ENCODE data around the gene SLC18B1.

The SLC18B1 gene

DNA sequence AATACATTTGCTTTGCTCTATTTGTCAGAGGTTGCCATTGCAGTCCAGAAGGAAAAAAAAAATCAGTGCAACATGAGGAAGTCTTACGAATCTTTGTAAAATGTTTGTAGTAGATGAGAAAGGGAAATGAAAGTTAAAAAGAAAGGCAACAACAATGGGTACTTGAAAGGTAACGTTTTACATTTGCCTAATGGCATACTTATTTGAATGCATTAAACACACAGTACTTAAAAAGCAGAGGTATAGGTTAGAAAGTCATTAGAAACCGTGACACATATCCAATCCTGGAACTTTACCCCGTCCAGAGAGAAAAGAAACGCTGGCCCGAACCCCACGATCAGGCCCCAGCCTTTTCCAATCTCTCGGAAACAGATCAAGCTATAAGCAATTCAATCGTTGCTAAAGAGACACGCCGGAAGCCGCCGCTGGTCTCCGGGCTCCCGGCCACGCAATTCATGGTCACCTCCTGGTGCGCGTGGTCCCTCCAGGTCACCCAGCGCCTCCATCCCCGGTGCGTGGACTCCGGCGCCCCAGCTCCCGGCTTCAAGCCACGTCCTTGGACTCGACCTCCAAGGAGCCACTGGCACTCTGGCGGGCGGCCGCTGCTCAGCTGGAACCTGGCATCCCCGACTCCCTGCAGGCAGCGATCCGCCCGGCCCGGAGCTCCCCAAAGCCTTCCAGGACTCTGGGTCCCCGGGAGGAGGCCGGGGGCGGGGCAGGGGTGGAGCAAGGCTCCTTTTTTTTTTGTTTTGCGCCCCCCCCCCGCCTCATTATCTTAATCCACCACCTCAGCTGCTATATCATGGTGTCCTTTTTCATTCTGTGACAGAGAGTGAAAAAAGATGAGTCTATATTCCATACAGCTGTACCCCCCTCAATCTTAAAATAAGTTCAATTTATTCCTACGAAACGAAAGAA is at the start of gene SLC18B1:
SLC18B1 (minus strand) TSS at position 687 of the 918 bp plus-strand sequence; CDS start at position 506, 181 bp downstream.
- DNase-seq: peak; percentile 67 to 74

DNA sequence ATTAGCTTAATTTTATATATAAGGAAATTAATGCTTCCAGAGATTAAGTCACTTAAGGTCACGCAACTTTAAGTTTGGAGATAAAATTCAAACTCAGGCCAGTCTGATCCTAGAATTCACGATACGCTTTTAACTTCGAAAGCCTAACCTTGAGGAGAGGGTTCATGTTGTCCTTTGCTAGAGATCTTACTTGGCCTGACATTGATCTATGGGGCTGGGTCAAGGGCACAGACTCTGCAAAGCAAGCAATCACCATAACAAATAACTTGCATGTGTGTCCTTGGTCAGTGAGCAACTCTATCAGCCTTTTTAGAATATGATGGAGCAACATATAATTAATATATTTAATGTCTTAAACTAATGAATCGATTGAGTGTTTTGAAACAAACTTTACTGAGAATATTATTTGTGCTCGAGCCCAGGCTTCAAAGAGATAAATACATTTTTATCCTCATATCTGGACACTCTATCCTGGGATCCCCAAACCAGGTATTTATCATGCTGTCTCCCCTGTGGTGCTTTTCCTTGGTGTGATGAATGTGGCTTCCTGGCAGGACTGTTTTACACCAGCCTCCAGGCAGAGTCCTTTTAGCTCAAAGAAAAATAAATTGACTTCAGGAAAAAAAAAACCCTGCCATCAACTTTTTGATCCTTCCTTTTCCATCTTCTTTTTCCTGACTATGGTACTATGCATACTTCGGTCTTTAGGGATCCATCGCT is 45.0 kb upstream of the SLC18B1 start:
- no peak for DNase-seq

DNA sequence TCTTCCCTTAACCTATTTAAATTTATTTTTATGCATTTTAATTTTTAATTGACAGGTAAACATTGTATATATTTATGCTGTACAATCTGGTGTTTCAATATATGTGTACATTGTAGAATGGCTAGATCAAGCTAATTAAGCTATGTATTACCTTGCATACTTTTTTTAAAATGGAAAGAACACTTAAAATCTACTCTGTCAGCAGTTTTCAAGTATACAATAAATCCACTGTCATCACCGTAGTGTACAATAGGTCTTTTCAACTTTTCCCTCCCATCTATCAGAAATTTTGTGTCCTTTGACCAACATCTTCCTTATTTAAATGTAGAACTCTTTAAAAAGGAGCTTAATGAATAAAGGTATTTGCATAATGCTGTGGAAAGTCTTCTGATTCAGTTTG is 43.5 kb upstream of the SLC18B1 start:
- no peak for DNase-seq

DNA sequence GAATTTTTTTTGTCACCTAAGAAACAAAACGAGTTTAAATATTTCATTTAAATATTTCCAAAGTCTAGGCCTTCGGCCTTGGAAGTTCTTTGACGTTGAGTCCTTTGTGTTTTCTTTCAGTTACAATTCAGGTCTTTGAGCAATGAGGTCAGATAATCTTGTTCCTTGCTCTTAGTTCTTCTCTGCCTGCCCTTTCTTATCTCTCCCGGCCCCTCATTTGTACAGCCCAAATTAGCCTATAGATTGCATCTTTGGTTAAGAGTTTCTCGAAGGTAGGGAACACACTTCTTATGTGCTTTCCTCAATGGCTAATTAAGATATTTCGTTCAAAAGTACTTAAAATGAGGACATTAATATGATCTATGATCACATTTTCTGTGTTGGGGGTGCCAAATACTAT is 34.5 kb upstream of the SLC18B1 start:
- DNase-seq: no peak

DNA sequence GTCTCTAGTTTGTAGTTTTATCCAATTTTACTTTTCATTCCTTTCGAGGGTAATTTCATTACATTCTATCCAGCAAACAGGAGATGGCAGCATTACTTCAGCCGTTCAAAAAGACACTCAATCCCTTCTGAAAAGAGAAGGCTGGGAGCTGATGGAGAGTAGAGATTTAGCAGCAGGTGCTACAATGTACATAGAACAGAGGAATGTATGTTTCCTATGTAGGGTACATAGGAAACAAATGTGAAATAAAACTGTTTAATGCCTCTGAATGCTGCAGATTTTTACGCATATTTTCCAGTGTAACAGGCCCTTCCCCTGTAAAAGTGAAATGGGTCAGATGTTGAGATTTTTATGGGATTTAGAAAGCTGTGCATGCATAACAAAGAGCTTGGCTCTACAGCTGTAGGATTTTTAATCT is 31.9 kb upstream of the SLC18B1 start:
- no peak for DNase-seq

DNA sequence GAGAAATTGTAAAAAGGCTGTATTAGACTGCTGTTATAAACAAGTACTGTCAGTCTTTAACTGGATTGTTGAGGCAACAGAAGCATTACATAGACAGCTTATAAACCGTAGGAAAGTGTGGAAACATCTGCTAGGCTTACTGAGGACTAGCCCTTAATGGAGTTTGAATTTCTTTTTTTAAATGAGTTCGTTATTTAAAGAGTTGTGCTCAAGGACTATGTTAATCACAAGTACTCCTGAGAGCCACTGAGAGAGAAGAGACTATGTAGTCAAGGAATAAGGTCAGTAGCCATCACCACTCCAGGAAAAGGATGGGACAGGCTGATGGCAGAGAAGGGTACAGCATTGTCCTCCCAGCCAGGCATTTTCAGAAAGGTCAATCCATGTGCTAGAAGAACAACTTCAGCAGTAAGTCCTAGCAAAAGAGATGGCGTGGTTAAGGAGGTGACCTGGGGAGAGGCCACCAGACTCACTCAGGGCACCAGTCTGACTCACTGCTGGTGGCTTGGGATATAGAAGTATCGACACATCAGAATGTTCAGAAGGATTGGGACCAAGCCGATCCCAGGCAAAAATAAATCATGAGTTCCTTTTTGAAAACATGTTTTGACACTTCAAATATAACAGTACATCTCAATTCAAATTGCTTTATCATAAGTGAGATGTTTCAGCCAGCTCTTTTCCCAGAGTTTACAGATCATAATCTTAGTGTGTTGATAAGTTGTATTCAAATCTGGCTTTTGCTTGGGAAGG is 22.4 kb upstream of the SLC18B1 start:
- peak; percentile 28 to 33 for DNase-seq

DNA sequence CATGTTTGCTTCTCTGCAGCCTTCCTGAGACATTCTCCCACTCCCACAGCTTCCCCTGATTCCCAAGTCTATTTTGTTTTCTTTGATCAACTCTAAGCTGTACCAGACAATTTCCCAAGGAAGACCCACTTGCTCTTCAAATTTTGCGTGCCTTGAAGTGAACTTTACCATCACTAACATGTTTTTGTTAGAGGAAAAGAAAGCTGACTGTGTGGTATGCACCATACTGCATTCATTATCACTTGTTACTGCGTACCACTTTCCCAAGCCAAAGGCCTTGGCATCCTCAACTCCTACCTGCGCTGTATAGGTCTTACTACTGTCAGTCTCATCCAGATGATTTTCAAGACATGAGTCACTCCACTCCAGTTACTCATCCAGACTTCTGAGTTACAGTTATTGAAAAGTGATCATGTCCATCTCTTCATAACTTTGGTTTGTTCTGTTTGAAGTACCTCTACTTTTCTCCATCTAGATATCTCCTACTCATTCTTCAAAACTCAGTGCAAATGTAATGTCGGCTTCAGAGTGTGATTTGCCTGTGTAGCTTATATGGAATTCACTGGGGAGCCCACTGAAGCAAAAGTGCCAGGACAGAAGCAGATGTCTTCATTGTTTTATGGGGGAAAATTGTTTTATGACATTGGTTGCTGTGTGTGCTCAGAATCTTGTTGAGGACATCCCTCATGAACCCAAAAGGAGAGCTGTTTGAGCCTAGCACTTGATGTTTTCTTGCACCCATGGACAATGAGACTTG is 21.1 kb upstream of the SLC18B1 start:
- DNase-seq: no peak

DNA sequence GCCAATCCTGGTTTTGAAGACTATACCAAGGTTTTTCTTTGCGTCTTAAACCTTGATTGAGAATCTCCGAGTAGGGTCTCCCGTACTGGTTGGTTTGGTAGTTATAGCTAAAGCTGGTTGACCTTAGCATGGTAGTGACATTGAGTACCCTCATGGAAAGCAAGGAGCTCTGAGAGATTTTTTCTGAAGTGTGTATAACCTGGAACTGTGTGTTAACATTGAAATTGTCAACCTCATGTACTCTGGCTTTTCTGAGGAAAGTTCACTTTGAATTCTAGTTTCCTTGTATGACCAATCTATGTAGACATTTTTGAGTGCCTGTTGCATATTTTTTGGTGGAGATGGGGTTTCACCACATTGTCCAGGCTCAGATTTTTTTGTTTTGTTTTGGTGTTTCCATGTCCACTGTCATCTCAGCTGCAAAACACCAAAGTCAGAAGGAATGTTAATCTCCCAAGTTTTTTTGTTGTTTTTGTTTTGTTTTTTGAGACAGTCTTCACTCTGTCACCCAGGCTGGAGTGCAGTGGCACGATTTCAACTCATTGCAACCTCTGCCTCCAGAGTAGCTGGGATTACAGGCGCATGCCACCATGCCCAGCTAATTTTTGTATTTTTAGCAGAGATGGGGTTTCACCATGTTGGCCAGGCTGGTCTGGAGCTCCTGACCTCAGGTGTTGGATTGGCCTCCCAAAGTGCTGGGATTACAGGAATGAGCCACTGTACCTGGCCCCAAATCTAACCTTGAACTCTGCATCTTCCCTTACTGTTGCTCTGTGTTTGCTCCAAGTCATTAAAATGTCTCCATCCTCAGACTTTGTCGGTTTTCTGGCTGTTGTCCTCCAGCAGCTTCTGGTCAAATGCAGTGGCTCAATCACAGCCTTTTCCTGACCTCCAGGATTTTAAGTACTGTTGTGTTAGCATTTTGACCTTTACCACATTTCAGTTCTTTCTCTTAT is 20.2 kb upstream of the SLC18B1 start:
- no peak for DNase-seq

DNA sequence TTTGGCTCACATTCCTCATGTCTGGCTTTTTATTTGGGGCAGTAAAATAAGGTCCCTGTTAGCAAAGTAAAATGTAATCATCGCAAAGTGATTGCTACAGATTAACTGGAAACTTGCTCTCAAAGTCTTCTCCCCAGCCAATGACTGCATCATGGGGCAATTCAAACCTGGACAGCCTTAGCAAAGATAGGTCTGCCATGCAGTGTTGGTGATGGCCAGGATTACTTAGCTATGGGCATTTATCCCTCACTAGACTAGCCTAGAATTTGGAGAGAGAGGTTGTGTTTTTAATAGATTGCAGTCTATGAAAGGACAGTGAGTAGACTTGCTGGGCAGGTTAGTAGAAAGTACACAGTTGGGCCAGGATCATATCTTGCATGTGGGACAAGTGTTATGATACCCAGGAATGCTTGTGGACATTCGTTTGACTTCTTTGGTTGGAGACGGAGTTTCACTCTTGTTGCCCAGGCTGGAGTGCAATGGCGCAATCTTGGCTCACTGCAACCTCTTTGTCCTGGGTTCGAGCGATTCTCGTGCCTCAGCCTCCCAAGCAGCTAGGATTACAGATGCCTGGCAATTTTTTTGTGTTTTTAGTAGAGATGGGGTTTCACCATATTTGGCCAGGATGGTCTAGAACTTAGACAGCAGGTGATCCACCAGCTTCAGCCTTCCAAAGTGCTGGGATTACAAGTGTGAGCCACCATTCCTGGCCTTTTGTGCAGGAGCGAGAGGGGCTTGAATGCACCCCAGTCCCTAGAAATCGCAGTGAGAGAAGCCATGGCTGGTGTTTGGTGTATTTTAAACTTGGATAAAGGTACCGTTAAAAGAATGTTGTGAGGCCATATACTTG is 19.3 kb upstream of the SLC18B1 start:
- peak in 1 of 2 donors; percentile 33 for DNase-seq

DNA sequence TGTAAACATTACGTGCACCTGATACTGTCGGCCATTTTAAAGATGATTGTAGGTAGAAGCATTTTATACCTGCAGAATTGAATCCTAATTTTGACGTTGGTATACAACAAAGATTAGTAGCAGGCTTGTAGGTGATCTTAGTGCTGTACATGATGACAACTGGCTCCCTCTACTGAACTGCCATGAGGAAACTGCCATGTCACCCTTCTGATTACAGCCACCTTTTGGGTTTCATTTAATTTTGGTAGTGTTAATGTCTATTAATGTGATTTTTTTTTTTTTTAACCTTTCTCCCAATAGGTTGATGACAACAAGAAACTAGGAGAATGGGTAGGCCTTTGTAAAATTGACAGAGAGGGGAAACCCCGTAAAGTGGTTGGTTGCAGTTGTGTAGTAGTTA is 18.2 kb upstream of the SLC18B1 start:
- DNase-seq: no peak

DNA sequence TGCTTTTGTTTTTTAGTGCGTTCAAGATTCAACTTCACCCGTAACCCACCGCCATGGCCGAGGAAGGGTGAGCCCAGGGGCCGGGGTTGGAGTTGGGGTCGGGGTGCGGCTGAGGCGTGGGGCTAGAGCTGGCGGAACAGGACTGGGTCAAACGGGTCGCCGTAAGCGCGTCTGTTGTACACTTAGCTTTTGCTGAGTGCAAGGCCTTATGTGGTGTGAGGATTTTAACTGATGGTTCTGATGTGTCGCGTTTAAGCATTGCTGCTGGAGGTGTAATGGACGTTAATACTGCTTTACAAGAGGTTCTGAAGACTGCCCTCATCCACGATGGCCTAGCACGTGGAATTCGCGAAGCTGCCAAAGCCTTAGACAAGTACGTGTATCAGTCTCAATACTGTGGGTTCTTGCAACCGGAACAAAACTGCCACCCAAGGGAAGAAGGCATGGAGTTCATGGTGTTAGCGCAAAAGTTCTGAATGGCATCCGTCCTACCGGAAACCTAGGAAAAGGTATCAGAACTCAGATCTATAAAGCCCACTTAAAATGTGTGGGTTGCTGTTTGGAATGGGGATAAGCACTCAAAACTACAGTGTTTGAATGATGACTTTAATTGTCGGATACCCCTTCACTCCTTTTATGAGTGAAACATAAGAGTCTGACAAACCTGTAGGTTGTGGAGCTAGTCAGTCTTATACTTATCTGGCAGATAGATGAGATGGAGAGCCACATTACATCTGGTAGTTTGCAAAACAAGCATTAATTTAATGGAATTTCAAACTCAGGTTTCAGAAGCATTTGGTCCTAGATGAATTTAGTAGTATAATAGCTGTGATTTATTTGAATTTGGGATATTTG is 16.5 kb upstream of the SLC18B1 start:
- DNase-seq: peak; percentile 32 to 55

DNA sequence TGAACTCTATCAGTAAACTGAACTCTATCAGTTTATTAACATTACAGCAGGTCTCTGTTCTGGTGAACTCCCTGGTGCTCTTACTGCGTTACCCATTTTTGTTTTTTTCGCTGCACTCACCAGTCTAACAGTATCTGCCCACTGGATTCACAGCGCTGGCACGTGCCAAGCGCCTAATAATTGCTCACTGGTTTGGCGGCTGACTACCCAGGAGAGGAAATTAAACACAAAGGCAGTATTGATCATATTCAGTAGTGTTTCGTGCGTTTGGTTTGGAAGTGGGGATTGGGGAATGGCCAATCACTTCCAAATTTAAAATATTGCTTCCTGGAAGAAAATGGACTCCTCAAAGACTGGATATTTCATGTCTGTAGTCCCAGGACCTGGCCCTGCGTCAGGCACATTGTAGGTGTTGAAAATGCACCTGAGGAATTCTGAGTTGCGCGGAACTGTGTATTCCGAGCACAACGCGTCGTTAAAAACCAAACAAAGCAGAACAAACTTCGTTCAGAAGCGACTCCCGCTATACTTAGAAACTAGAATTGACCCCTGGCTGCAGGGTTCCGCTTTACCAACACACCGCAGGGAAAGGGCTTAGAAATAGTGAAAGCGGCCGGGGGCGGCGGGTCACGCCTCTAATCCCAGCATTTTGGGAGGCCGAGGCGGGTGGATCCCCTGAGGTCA is 14.9 kb upstream of the SLC18B1 start:
- DNase-seq: peak; percentile 54 to 61

DNA sequence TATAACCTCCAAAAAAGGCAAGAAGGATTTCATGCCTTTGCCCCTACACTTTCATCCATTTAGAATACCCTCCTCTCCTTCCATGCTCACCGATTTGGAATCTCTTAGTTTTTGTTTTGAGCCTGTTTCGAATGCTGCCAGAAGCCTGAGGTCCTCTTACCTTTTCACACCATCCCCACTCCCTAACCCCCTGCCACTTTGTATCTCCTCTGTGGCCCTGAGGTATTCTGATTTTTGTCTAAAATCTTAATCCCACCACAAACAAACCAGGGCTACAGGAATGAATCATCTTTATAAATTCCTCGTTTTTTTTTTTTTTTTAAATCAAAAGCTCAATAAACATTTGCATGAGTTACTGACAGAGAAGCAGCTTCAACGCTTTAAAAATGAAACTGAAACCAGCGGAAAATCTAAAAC is 14.3 kb upstream of the SLC18B1 start:
- DNase-seq: no peak

DNA sequence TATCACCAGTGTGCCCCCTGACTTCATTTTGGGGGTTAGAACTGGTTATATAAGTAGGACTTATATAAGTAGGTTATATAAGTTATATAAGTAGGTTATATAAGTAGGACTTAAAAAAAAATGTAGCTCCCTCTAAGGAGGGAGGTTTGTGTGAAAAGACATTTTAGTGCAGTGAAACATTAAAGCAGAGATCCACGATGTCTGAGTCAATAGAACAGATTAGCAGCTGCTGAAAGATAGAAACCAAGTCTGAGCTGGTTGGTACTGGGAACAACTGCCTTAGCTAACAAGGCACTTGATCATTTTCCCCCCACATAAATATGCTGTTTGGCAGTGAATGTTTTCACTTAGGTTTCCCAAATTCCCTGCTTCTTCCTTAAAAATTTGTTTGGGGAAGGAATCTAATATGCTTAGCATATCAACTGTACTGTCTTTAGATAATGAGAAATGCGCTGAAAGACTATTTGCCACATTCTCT is 13.9 kb upstream of the SLC18B1 start:
- no peak for DNase-seq

DNA sequence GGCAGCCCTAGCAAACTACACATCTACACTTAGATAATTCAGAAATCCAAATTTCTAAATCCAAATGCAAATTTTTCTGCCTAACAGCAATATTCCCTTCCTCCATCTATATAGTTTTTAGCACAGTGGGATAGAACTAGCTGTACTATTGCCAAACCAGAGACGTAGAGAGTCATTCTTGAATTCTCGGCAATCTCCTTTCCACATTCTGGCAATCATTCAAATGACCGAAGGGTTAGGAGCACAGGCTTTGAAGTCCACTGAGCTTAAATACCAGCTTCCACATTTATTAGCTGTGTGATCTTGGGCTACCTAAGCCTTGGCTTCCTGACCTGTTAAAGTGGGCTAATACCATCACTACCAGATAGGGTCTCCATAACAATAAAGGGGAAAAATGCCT is 12.8 kb upstream of the SLC18B1 start:
- DNase-seq: no peak

DNA sequence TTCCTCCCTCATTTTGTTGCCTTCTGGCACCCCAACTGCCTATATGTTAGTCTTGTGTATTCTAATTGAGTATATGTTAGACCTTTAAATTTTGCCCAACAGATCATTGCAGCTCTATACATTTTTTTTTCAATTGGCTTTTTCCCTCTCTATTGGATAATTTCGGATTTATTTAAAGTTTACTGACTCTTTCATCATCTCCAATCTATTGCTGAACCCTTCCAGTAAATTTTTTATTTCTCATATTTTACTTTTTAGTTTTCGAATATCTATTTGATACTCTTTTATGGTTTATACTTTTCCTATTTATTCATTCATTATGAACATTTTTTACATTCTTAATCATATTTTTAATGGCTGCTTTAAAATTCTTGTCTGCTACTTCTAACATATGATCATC is 7.1 kb upstream of the SLC18B1 start:
- DNase-seq: no peak

DNA sequence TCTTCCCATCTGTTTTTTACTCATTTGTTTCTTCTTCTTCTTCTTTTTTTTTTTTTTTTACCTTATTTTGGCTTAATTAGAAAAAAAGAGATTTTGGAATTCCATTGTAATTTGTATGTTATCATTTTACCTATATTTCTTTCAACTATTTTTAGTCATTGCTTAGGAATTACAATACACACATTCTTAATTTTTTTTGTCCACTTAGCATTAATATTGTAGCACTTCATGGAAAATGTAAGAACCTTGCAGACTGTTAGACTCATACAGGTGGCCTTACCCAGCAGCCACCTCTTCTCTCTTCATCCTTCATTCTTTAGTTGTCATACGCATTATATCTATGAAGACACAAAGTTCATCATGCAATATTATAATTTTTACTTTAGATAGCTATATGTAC is 5.8 kb upstream of the SLC18B1 start:
- no peak for DNase-seq

DNA sequence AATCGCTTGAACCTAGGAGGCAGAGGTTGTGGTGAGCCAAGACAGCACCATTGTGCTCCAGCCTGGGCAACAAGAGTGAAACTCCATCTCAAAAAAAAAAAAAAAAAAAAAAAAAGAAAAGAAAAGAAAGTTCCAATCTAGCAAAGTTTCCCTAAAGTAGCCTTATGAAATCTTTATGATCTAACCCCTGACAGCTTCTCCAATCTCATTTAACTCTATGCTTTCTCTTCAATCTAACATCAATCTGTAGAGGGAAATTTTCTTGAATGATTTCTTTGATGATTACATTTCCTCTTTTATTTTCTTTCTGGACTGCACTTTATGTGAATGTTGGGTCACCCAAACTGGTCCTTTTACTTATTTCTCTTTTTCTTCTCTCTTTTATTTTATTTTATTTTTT is 2.2 kb upstream of the SLC18B1 start:
- DNase-seq: no peak

Measured in stimulated activated CD4-positive, alpha-beta T cell treated with anti-CD3 and anti-CD28 coated beads, Interleukin-2, amount 100 ng/mL, for 24 hours (primary cell).